HCT116 (cell line): ENCODE measurements around the gene FGF14. TPM values are rescaled to one million over a fixed set of nuclear protein-coding genes. Genes with fewer than 3 reads are reported as not detected.

Source experiments
- ATAC-seq: fragments of 200-7000 bp; cut with Tn5 transposase; 2 replicates; pipeline ENCODE4 v1.9.1; 2020; ENCODE audit warnings: mild to moderate bottlenecking, moderate library complexity
- BruUV-seq: library from RNA; stranded (reverse); fragments of 400-500 nt; replicated peaks from 2 replicates; lab custom pipeline; 2021; lab: Mats Ljungman, UMichigan
- CTCF ChIA-PET: fragments of 300-600 bp; sonication (Branson Sonifier 250); formaldehyde crosslinking; loops from one replicate; lab custom pipeline; 2021; ENCODE audit warnings: antibody characterized with exemption; lab: Charles Lee
- POLR2A ChIA-PET: fragments of 300-600, 350-600 bp; sonication (Branson Sonifier 250); formaldehyde crosslinking; loops from one replicate; lab custom pipeline; 2021; ENCODE audit warnings: antibody characterized with exemption; lab: Charles Lee
- RAD21 ChIA-PET, 2 experiments: fragments of 300-600 bp; sonication (Branson Sonifier 250); formaldehyde crosslinking; loops; one replicate each; lab custom pipeline; 2023; ENCODE audit warnings: low total read pairs in 2 of 2; ENCODE audit not compliant: uncharacterized antibody in 2 of 2, unreplicated experiment in 2 of 2, low non-redundant PET in 1 of 2; lab: Charles Lee
- DNase-seq: peaks from one replicate; pipeline ENCODE4 v3.0.0-alpha.2; 2010; ENCODE audit warnings: low read depth, low spot score
- H2AFZ ChIP-seq: fragments of 200-600 bp; shearing (Covaris generic), sonication (generic); 2 replicates; pipeline ENCODE4 v1.6.1; 2017; ENCODE audit warnings: low read depth, mixed run types, mixed read lengths, antibody characterized with exemption, low read length; ENCODE audit not compliant: poor library complexity, severe bottlenecking
- H3K27ac ChIP-seq: 2 replicates; pipeline ENCODE4 v1.5.1; 2012; ENCODE audit warnings: low read depth, low read length
- H3K27me3 ChIP-seq: fragments of 200-600 bp; sonication (generic); 2 replicates; pipeline ENCODE4 v1.6.1; 2016; ENCODE audit warnings: mixed run types, low read length, mixed read lengths; ENCODE audit not compliant: insufficient read depth
- H3K36me3 ChIP-seq, 2 experiments: fragments of 200-500 bp in 1 of 2; fragments of 200-600 bp in 1 of 2; sonication (Bioruptor generic) in 1 of 2; sonication (generic) in 1 of 2; 2 replicates each; pipeline versions ENCODE4 v1.5.1 to v1.6.1; 2014 to 2016; ENCODE audit warnings: low read length in 2 of 2, inconsistent platforms in 1 of 2, mixed read lengths in 1 of 2, mixed run types in 1 of 2; ENCODE audit not compliant: insufficient read depth in 2 of 2, control insufficient read depth in 1 of 2
- H3K4me1 ChIP-seq, 2 experiments: fragments of 200-600 bp in 1 of 2; sonication (generic) in 1 of 2; 2 replicates each; pipeline versions ENCODE4 v1.5.1 to v1.6.1; 2012 to 2017; ENCODE audit warnings: low read length in 2 of 2, inconsistent platforms in 1 of 2, mild to moderate bottlenecking in 1 of 2, mixed read lengths in 1 of 2, mixed run types in 1 of 2, moderate library complexity in 1 of 2; ENCODE audit not compliant: insufficient read depth in 2 of 2, control insufficient read depth in 1 of 2
- H3K4me2 ChIP-seq: fragments of 200-600 bp; sonication (generic); 2 replicates; pipeline ENCODE4 v1.6.1; 2017; ENCODE audit warnings: mixed run types, low read length, mixed read lengths
- H3K4me3 ChIP-seq, 2 experiments: fragments of 200-600 bp in 1 of 2; sonication (generic) in 1 of 2; replicated peaks in 1 of 2; 2 replicates each; pipeline ENCODE4 v1.5.1; 2011 to 2016; ENCODE audit warnings: low read length in 2 of 2, control low read depth in 1 of 2, low read depth in 1 of 2, mild to moderate bottlenecking in 1 of 2, mixed read lengths in 1 of 2, mixed run types in 1 of 2
- H3K79me2 ChIP-seq: fragments of 200-600 bp; sonication (generic); 2 replicates; pipeline ENCODE4 v1.6.1; 2017; ENCODE audit warnings: mild to moderate bottlenecking, mixed run types, low read length, moderate library complexity, mixed read lengths; ENCODE audit not compliant: insufficient read depth
- H3K9ac ChIP-seq: fragments of 200-600 bp; sonication (generic); 2 replicates; pipeline ENCODE4 v1.6.1; 2016; ENCODE audit warnings: low read length, mixed read lengths
- H3K9me2 ChIP-seq: fragments of 200-600 bp; sonication (generic), shearing (Covaris generic); 2 replicates; pipeline ENCODE4 v1.6.1; 2017; ENCODE audit warnings: mixed run types, mild to moderate bottlenecking, moderate library complexity; ENCODE audit not compliant: insufficient read depth
- H3K9me3 ChIP-seq, 2 experiments: fragments of 200-500 bp in 1 of 2; fragments of 200-600 bp in 1 of 2; sonication (Bioruptor generic) in 1 of 2; sonication (generic) in 1 of 2; 2 replicates each; pipeline ENCODE4 v1.6.1; 2014 to 2017; ENCODE audit warnings: low read length in 2 of 2, mixed read lengths in 2 of 2, inconsistent platforms in 1 of 2, low read depth in 1 of 2, mild to moderate bottlenecking in 1 of 2, mixed run types in 1 of 2, moderate library complexity in 1 of 2; ENCODE audit not compliant: control insufficient read depth in 1 of 2, insufficient read depth in 1 of 2
- H4K20me1 ChIP-seq: fragments of 200-600 bp; sonication (generic), shearing (Covaris generic); 2 replicates; pipeline ENCODE4 v1.6.1; 2017; ENCODE audit warnings: mixed run types, mild to moderate bottlenecking, moderate library complexity; ENCODE audit not compliant: insufficient read depth
- EGR1 ChIP-seq: IDR thresholded peaks from 2 replicates; pipeline ENCODE4 v1.6.1; 2012; ENCODE audit warnings: low read depth
- ELF1 ChIP-seq: IDR thresholded peaks from 2 replicates; pipeline ENCODE4 v1.6.1; 2012; ENCODE audit warnings: low read depth, borderline replicate concordance
- EZH2phosphoT487 ChIP-seq: fragments of 200-600 bp; IDR thresholded peaks from 2 replicates; pipeline ENCODE4 v1.6.1; 2018; ENCODE audit warnings: antibody characterized with exemption, borderline replicate concordance
- JUND ChIP-seq: IDR thresholded peaks from 2 replicates; pipeline ENCODE4 v1.6.1; 2012
- POLR2A ChIP-seq: IDR thresholded peaks from 2 replicates; pipeline ENCODE4 v1.7.0; 2011; ENCODE audit warnings: borderline replicate concordance; ENCODE audit not compliant: insufficient read depth, insufficient read length; ENCODE audit errors: extremely low read depth
- POLR2AphosphoS5 ChIP-seq: IDR thresholded peaks from 2 replicates; pipeline ENCODE4 v1.6.1; 2011; ENCODE audit warnings: mild to moderate bottlenecking, low read depth, low read length, moderate library complexity
- RAD21 ChIP-seq: IDR thresholded peaks from 2 replicates; pipeline ENCODE4 v1.6.1; 2012; ENCODE audit warnings: low read depth, mild to moderate bottlenecking
- SIN3A ChIP-seq: IDR thresholded peaks from 2 replicates; pipeline ENCODE4 v1.6.1; 2012; ENCODE audit warnings: low read depth
- SRF ChIP-seq: IDR thresholded peaks from 2 replicates; pipeline ENCODE4 v1.6.1; 2012; ENCODE audit warnings: low read depth
- YY1 ChIP-seq: IDR thresholded peaks from 2 replicates; pipeline ENCODE4 v1.6.1; 2011; ENCODE audit warnings: low read length, low read depth, moderate library complexity, mild to moderate bottlenecking; ENCODE audit not compliant: insufficient replicate concordance; ENCODE audit errors: extremely low read depth
- ZFX ChIP-seq: fragments of 450-650 bp; IDR thresholded peaks from 2 replicates; pipeline ENCODE4 v1.6.1; 2017
- intact Hi-C: fragments of 100-400 bp; cut with micrococcal nuclease; formaldehyde crosslinking; loops from 2 replicates; pipeline ENCODE4 v1.10.0; 2022
- total RNA-seq: library from RNA; stranded (reverse); gene quantifications from one replicate; pipeline ENCODE4 v1.2.1, GENCODE V29; 2021; ENCODE audit not compliant: unreplicated experiment
- TF ChIP-seq, protein P1 (sequence below): IDR thresholded peaks from 2 replicates; pipeline ENCODE4 v1.6.1; 2012
- TF ChIP-seq, protein P2 (sequence below): IDR thresholded peaks from 2 replicates; pipeline ENCODE4 v1.6.1; 2012
- TF ChIP-seq, protein P3 (sequence below): IDR thresholded peaks from 2 replicates; pipeline ENCODE4 v1.6.1; 2012; ENCODE audit warnings: low read depth

The FGF14 gene
- total RNA-seq, 1 experiment from 2014 or later, result not detected

DNA sequence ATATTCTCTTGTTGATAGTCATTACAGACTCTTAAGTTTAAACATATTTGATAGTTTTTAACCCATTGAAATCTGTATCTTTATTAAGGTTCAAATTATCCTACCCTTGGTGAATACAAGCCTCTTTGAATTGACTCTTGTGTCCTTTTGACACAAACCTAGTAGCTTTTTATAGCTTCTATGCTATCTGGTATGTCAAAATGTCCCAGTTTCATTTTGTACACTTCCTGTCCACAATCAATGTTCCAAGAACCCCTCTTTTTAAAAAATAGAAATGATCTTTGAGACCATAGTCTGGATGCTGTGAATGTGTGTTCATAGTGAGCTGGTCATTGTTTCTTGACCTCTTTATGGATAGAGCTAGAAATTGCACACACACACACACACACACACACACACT lies 39.2 kb upstream of the FGF14 start:
- intact Hi-C loops, result no loop called here
- no peaks in the 10 kb centered on the region for H3K79me2 ChIP-seq
- no peak for ATAC-seq
- no peak overlapping the region for H3K4me3 ChIP-seq
- H3K4me2 ChIP-seq, result no peak overlapping the region
- TF ChIP-seq EGR1 (no peak), POLR2A (no peak), RAD21 (no peak), POLR2AphosphoS5 (no peak), SRF (no peak), JUND (no peak), ZFX (no peak), EZH2phosphoT487 (no peak), YY1 (no peak), SIN3A (no peak), ELF1 (no peak)
- TF ChIP-seq, protein P1, sequence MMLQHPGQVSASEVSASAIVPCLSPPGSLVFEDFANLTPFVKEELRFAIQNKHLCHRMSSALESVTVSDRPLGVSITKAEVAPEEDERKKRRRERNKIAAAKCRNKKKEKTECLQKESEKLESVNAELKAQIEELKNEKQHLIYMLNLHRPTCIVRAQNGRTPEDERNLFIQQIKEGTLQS, result no peak
- TF ChIP-seq, protein P2, sequence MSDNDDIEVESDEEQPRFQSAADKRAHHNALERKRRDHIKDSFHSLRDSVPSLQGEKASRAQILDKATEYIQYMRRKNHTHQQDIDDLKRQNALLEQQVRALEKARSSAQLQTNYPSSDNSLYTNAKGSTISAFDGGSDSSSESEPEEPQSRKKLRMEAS, result no peak
- TF ChIP-seq, protein P3, sequence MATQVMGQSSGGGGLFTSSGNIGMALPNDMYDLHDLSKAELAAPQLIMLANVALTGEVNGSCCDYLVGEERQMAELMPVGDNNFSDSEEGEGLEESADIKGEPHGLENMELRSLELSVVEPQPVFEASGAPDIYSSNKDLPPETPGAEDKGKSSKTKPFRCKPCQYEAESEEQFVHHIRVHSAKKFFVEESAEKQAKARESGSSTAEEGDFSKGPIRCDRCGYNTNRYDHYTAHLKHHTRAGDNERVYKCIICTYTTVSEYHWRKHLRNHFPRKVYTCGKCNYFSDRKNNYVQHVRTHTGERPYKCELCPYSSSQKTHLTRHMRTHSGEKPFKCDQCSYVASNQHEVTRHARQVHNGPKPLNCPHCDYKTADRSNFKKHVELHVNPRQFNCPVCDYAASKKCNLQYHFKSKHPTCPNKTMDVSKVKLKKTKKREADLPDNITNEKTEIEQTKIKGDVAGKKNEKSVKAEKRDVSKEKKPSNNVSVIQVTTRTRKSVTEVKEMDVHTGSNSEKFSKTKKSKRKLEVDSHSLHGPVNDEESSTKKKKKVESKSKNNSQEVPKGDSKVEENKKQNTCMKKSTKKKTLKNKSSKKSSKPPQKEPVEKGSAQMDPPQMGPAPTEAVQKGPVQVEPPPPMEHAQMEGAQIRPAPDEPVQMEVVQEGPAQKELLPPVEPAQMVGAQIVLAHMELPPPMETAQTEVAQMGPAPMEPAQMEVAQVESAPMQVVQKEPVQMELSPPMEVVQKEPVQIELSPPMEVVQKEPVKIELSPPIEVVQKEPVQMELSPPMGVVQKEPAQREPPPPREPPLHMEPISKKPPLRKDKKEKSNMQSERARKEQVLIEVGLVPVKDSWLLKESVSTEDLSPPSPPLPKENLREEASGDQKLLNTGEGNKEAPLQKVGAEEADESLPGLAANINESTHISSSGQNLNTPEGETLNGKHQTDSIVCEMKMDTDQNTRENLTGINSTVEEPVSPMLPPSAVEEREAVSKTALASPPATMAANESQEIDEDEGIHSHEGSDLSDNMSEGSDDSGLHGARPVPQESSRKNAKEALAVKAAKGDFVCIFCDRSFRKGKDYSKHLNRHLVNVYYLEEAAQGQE, result no peak
- DNase-seq, result no peak
- no peaks in the 10 kb centered on the region for H3K27me3 ChIP-seq
- no peaks in the 10 kb centered on the region for H4K20me1 ChIP-seq
- H3K9me3 ChIP-seq, result no peaks in the 10 kb centered on the region
- ChIA-PET CTCF (no interaction called here), RAD21 (no interaction called here), POLR2A (no interaction called here)
- no peaks in the 10 kb centered on the region for H3K9me2 ChIP-seq
- H2AFZ ChIP-seq, result no peak overlapping the region
- H3K27ac ChIP-seq, result no peak overlapping the region
- H3K4me1 ChIP-seq, result no peaks in the 10 kb centered on the region
- BruUV-seq, result no TSS peak
- no peaks in the 10 kb centered on the region for H3K36me3 ChIP-seq
- no peak overlapping the region for H3K9ac ChIP-seq
